Stimulated activated CD4-positive, alpha-beta T cell treated with anti-CD3 and anti-CD28 coated beads, Interleukin-12 subunit alpha, Interleukin-12 subunit beta, amount 100 ng/mL, for 48 hours (primary cell): ENCODE data around the gene LRRC23.
"Not testable (repeated sequence)": the region's sequence is repeated elsewhere in the genome, so short reads cannot be mapped to it uniquely, and the experiment has no call there.

ENCODE experiments used
- DNase-seq, 3 donors: peaks; one replicate each; pipeline ENCODE4 v3.0.0-alpha.2; 2020; ENCODE audit warnings: low read depth in 2 of 3, low spot score in 1 of 3

Gene LRRC23

DNA sequence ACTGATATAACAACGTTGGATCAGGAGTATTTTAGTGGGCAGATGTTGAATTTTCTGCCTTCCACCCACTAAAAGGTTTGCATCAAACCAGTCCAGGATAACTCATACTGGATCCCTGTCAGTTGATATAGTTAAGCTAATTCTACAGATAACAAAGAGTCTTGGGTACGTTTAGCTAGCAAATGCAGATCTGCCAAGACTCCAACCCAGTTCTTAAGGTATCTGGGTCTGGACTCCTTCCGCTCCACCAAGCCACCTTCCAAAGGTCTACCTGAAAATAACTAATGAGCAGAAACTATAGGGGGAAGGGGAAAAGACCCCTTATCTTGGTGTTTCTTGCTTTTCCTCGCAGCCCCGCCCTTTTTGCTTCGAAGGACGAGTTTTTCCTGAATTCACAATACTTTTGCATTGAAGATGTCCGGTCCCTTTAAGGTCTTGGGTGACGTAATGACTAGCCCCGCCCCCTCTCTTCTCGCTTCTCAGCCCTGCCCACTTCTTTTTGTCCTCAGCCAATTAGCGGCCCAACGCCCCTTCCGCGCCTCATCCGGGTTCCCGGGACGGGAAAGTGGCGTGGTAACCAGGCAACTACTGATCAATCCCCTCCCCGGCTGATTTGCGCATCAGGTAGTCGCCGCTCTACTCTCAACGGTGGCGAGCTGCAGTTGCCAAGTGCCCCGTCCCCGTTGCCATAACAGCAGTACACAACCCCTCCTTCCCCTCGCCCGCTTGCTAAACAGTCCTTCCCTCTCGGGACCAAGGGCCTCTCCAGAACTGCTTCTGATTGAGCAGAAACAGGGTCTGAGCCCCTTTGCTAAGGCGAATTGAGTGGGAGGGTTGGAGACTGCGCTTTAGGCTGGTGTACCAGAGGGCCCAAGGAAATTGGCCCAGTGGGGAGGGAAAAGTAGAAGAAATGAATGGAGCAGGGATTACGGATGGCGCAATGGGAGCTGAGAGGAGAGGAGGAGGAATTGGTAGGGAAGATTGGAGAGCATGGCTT, at the start of gene LRRC23:
Gene LRRC23, plus strand, starts transcription at position 543 of the 997 bp plus-strand sequence. CDS start 812 bp downstream, outside the sequence.
- peak; percentile 96 to 98 (median 98) for DNase-seq

GRCh38 chr12:6855322-6855721, 49.3 kb upstream of the LRRC23 start:
- DNase-seq: no peak

DNA sequence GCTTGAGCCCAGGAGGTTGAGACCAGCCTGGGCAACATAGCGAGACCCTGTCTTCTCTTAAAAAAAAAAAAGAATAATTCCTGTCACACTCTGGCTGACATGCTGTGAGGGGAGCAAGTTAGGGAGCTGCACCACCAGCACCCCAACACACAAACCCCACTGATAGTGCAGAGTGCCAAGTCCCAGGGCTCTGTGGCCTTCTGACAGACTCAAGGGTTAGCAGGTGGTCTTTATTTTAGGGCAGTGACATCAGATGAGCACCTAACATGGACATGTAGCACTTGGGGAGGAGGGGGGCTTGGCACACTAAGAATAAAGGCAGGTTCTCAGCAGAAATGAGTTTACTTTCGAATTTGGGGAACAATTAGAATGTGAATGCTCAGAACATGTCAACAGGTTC, 45.8 kb upstream of the LRRC23 start:
- no peak for DNase-seq

DNA sequence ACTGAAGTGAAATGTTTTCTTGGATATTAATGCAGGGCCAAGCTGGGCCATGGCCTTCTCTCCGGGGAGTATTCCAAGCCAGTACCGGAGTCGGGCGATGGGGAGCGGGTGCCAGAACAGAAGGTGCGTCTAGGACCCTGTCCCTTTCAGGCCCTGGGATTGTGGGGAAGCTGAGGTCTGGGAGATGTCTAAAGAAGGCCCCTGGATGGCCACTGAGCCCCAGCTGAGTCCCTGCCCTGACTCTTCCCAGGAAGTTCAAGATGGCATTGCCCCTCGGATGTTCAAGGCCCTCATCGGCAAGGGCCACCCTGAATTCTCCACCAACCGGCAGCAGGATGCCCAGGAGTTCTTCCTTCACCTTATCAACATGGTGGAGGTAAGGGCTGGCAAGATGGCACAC, 44.5 kb upstream of the LRRC23 start:
- no peak for DNase-seq

- no peak for DNase-seq
Observed at GRCh38 chr12:6860942-6861341, 43.7 kb upstream of the LRRC23 start.

DNA sequence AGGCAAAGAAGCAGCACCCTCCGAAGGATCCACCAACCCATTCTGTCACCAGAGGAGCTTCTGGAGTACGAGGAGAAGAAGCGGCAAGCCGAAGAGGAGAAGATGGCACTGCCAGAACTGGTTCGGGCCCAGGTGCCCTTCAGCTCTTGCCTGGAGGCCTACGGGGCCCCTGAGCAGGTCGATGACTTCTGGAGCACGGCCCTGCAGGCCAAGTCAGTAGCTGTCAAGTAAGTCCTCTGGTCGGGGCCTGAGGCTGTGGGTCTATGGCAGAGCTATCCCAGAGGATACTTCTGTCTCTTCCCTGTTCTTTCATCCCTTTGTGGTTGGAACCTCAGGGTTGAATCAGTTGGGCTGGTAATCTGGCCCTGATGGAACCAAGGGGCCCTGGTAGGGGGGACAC, 43.2 kb upstream of the LRRC23 start:
- no peak for DNase-seq

- DNase-seq: no peak
Observed at GRCh38 chr12:6863033-6863432, 41.6 kb upstream of the LRRC23 start.

- no peak for DNase-seq
Observed at GRCh38 chr12:6863586-6864321, 40.9 kb upstream of the LRRC23 start.

DNA sequence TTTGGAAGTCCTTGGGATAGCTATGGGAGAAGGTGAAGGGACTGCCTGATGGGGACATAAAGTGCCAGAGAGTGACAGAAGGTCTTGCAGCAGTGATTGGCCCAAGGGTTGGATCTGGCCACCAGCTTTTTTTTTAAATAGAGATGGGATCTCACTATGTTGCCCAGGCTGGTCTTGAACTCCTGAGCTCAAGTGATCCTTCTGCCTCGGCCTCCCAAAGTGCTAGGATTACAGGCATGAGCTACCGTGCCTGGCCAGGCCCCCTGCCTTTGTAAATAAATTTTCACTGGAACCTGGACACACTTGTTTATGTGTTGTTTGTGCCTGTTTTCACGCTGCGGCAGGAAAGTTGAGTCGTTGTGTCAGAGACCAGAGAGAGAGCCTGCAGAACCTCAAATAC, 39.3 kb upstream of the LRRC23 start:
- not testable (repeated sequence) for DNase-seq

DNA sequence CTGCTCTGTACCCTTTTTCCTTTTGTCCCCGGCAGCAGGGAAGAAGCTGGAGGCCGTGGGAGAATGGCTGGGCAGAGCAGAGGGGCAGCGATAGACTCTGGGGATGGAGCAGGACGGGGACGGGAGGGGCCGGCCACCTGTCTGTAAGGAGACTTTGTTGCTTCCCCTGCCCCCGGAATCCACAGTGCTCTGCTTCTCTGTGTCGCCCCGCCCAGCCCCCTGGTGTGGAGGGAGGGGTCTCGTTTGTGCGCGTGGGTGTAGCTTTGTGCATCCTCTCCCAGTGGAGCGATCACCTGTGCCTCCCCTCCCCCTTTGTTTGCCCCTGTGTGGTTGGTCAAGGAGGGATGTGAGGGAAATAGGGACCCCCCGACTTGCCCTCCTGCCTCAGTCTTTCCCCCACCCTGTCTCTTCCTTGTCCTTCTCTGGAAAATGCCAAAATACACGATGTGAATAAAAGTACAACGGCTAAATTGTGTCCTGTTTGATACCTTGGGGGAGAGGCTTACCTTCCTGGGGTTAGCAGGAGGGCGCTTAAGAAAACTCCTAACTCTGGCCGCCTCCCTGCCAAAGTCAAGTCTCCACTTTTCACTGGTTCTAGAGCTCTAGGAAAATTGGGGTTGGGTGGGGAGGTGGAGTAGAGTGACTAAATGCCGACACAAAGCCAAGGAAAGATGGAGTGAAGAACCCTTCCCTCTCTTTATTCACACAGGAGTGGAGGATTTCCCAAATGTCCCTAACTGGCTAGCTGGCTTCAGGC, 38.3 kb upstream of the LRRC23 start:
- DNase-seq: no peak

DNA sequence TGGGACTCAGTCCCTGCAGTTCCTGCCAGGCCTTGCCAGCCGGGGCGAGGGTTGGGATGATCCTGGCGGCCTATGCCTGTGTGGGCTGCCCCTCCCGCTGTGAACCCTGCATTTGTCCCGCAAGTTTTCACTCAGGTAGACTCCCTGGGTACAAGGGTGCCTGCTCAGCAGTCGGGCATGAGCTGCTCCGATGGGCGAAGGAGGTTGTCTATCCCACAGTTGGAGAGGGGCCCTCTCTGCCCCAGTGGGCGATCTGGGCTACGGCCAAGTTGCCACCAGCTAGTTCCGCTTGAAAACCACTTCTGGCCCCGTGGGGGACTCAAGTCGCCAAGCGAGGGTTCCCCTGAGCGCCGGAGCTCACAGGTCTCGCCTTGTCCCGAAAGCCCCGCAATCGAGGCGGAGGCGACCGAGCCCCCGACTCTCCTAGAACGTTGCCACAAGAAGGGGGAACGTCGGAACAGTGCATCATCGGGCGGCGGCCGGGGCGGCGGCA, 37.7 kb upstream of the LRRC23 start:
- DNase-seq: no peak

- peak; percentile 68 to 78 (median 74) for DNase-seq
Observed at GRCh38 chr12:6867413-6868210, 37.0 kb upstream of the LRRC23 start, which contains the start of gene TPI1. Gene TPI1 (plus strand): TSS chr12:6867531. CDS start chr12:6867567, 36 bp downstream.

- DNase-seq: no peak
Observed at GRCh38 chr12:6868211-6869048, 36.2 kb upstream of the LRRC23 start.

- peak; percentile 74 to 88 (median 75) for DNase-seq
Observed at GRCh38 chr12:6869049-6870021, 35.3 kb upstream of the LRRC23 start.

- DNase-seq: not testable (repeated sequence)
Observed at GRCh38 chr12:6870304-6870703, 34.3 kb upstream of the LRRC23 start.

DNA sequence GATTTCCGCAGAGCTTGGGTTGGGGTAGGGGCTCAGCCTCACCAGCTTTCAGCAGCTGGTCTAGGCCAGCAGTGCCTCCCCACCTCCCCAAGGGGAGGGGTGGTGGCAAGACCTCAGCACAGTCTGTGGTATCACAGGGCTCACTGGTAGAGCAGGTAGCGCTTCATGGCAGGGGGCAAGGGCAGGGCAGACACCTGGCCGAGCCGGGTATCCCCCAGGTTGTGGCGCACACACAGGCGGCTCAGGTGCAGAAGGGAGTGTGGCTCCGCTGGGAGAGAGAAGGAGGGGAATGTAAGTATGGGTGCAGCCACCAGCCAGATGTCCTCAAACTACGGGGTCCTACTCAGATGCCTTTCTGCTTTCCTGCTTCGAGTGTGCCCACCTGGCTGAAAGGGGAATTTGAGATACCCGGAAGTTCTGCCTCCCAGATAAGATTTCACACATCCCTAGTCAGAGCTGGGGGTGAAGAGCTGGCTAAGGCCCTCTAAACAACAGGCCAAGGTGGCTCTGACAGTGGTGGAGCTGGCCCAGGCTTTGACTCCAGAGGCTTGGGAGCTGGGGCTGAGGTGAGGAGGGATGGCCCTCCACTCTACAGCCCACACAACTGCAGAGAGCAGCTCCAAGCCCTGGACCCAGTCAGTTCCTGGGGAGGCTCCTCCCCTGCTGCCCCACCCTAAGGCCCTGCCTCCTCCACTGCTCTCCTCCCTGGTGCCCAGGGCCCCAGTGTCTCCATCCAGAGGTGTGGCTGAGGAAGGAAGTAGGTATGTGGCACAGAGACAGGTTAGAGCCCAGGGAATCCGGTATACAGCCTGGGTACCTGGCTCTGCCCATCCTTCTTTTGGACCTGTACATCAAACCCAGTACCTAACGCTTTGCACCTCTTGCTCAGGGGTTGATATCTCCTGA, 33.3 kb upstream of the LRRC23 start:
- peak in 2 of 3 donors; percentile 35 to 47 for DNase-seq
